ENCODE measurements around the gene S100A7. TPM values are rescaled to one million over a fixed set of nuclear protein-coding genes. Genes with fewer than 3 reads are reported as not detected.

Gene S100A7
- total RNA-seq, 1 experiment from 2014 or later, result not detected

- Mint-ChIP-seq H3K4me1 (ENCODE audit: low read depth, unreplicated experiment) (peaks cover 11% of the 10 kb centered on the region), H3K36me3 (ENCODE audit: insufficient read depth, unreplicated experiment) (no peaks in the 10 kb centered on the region), H3K27me3 (ENCODE audit: insufficient read depth, unreplicated experiment) (peaks cover 10% of the 10 kb centered on the region), H3K27ac (ENCODE audit: unreplicated experiment) (no peak overlapping the region), H3K9me3 (ENCODE audit: unreplicated experiment) (no peaks in the 10 kb centered on the region), H3K4me3 (ENCODE audit: unreplicated experiment) (no peak overlapping the region)
- TF ChIP-seq, protein P1, sequence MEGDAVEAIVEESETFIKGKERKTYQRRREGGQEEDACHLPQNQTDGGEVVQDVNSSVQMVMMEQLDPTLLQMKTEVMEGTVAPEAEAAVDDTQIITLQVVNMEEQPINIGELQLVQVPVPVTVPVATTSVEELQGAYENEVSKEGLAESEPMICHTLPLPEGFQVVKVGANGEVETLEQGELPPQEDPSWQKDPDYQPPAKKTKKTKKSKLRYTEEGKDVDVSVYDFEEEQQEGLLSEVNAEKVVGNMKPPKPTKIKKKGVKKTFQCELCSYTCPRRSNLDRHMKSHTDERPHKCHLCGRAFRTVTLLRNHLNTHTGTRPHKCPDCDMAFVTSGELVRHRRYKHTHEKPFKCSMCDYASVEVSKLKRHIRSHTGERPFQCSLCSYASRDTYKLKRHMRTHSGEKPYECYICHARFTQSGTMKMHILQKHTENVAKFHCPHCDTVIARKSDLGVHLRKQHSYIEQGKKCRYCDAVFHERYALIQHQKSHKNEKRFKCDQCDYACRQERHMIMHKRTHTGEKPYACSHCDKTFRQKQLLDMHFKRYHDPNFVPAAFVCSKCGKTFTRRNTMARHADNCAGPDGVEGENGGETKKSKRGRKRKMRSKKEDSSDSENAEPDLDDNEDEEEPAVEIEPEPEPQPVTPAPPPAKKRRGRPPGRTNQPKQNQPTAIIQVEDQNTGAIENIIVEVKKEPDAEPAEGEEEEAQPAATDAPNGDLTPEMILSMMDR (IDR thresholded peaks at IDR 0.05; ENCODE audit: insufficient read depth in 1 of 2, low read depth in 1 of 2, low read length in 1 of 2, severe bottlenecking in 1 of 2, unreplicated experiment in 1 of 2), result no peak
- no peak overlapping the region for H3K4me3 ChIP-seq (ENCODE audit: low read depth, low read length)
- POLR2A ChIA-PET, result interaction anchor here (0.6 kb wide), 1 partner anchor 122 kb away, joined by 11 read pairs; no protein-coding TSS in a partner anchor
- H3K4me1 ChIP-seq, result peaks cover 6% of the 10 kb centered on the region; the same call in 1 of the 2 replicates
- BruUV-seq (replicated peaks), result no TSS peak
- CTCF ChIA-PET, result interaction anchor here (0.8 kb wide), 1 partner anchor 132 kb away, joined by 3 read pairs; no protein-coding TSS in a partner anchor
- no peaks in the 10 kb centered on the region for H3K9me3 ChIP-seq
- H3K27me3 ChIP-seq (replicated peaks; ENCODE audit: control insufficient read depth, insufficient read depth, low read length), result no peaks in the 10 kb centered on the region; the same call in 1 of the 2 replicates
- no peaks in the 10 kb centered on the region for H3K36me3 ChIP-seq (ENCODE audit: control insufficient read depth, insufficient read depth, low read length)
- intact Hi-C loops (cut with micrococcal nuclease; ENCODE audit: unreplicated experiment), result no loop called here
- no peak for DNase-seq
Measured at GRCh38 chr1:153485863-153486262, 25.4 kb upstream of the S100A7 start.

- Mint-ChIP-seq H3K4me3 (ENCODE audit: unreplicated experiment) (no peak overlapping the region), H3K27me3 (ENCODE audit: insufficient read depth, unreplicated experiment) (peaks cover 10% of the 10 kb centered on the region), H3K36me3 (ENCODE audit: insufficient read depth, unreplicated experiment) (no peaks in the 10 kb centered on the region), H3K9me3 (ENCODE audit: unreplicated experiment) (no peaks in the 10 kb centered on the region), H3K4me1 (ENCODE audit: low read depth, unreplicated experiment) (peaks cover 17% of the 10 kb centered on the region), H3K27ac (ENCODE audit: unreplicated experiment) (peak overlapping the region; percentile 40)
- intact Hi-C loops (cut with micrococcal nuclease; ENCODE audit: unreplicated experiment), result no loop called here
- Histone ChIP-seq H3K9me3 (no peaks in the 10 kb centered on the region), H3K27me3 (replicated peaks; ENCODE audit: control insufficient read depth, insufficient read depth, low read length) (no peaks in the 10 kb centered on the region; the same call in 1 of the 2 replicates), H3K36me3 (ENCODE audit: control insufficient read depth, insufficient read depth, low read length) (no peaks in the 10 kb centered on the region), H3K4me3 (ENCODE audit: low read depth, low read length) (no peak overlapping the region), H3K4me1 (peaks cover 12% of the 10 kb centered on the region)
- DNase-seq, result peak; percentile 31 to 54
- CTCF ChIA-PET, result no interaction called here
- TF ChIP-seq, protein P1 (IDR thresholded peaks at IDR 0.05; ENCODE audit: insufficient read depth in 1 of 2, low read depth in 1 of 2, low read length in 1 of 2, severe bottlenecking in 1 of 2, unreplicated experiment in 1 of 2), result no peak
- no TSS peak for BruUV-seq (replicated peaks)
- POLR2A ChIA-PET, result no interaction called here
Measured at GRCh38 chr1:153483776-153484175, 23.3 kb upstream of the S100A7 start.

DNA sequence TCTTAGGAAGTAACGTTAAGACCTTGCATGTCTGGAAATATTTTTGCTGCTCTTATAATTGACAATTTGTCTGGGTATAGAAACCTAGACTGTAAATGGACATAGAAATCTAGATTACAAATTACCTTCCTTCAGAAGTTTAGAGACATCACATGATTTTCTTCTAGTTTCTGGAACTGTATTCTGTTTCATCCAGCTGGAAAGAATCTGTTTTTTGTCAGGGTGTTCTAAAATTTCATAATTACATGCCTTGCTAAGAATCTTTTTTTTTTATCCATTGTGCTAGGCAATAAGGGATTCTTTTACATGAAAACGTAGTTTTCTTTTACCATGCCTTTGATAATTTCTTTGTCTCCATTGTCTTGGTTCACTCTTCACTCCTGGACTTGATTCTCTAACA is 20.7 kb upstream of the S100A7 start:
- Histone ChIP-seq H3K4me1 (peaks cover 15% of the 10 kb centered on the region), H3K9me3 (peaks cover under 1% of the 10 kb centered on the region; the same call in 1 of the 2 replicates), H3K4me3 (ENCODE audit: low read depth, low read length) (no peak overlapping the region), H3K36me3 (ENCODE audit: control insufficient read depth, insufficient read depth, low read length) (no peaks in the 10 kb centered on the region), H3K27me3 (replicated peaks; ENCODE audit: control insufficient read depth, insufficient read depth, low read length) (no peaks in the 10 kb centered on the region; the same call in 1 of the 2 replicates)
- TF ChIP-seq, protein P1 (IDR thresholded peaks at IDR 0.05; ENCODE audit: insufficient read depth in 1 of 2, low read depth in 1 of 2, low read length in 1 of 2, severe bottlenecking in 1 of 2, unreplicated experiment in 1 of 2), result no peak
- BruUV-seq (replicated peaks), result no TSS peak
- no peak overlapping the region for H3K27ac Mint-ChIP-seq (ENCODE audit: unreplicated experiment)
- peaks cover 24% of the 10 kb centered on the region for H3K4me1 Mint-ChIP-seq (ENCODE audit: low read depth, unreplicated experiment)
- H3K36me3 Mint-ChIP-seq (ENCODE audit: insufficient read depth, unreplicated experiment), result no peaks in the 10 kb centered on the region
- no peak for DNase-seq
- H3K9me3 Mint-ChIP-seq (ENCODE audit: unreplicated experiment), result no peaks in the 10 kb centered on the region
- H3K4me3 Mint-ChIP-seq (ENCODE audit: unreplicated experiment), result no peak overlapping the region
- H3K27me3 Mint-ChIP-seq (ENCODE audit: insufficient read depth, unreplicated experiment), result peaks cover 3% of the 10 kb centered on the region
- intact Hi-C loops (cut with micrococcal nuclease; ENCODE audit: unreplicated experiment), result no loop called here
- ChIA-PET CTCF (no interaction called here), POLR2A (no interaction called here)

Data from Caco-2 (cell line).